ENCODE results near the gene SEPTIN7. TPM values are rescaled to one million over a fixed set of nuclear protein-coding genes. Genes with fewer than 3 reads are reported as not detected.

Gene SEPTIN7
- total and polyA plus RNA-seq, 9 of the 15 experiments (the other 6 are each of a cell fraction or from before 2014, with no cell fraction given) = 95.0 to 268 (median 163) TPM

DNA sequence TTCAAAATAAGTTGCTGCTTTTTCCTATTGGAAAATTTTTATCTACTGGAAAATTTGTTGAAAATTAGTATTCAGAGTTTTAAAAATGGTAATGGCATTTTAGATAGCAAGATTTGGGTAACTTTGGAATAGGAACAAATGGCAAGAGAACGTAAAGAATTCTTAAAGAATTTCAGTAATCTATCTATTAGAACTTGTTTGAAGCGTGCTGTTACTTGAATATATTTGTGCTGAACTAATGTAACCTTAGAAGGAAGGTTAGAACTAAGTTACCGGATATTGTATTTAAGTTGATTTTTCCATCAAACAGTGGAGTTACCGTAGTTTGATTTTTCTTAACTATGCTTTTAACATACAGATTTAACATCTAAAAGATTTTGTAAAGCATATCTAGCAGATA is 25.9 kb downstream of the SEPTIN7 start:
- POLR2A ChIA-PET = no interaction called here
- CTCF ChIA-PET (ENCODE audit: low intra/inter-chr PET ratio) = no interaction called here
- no peak overlapping the region for H3K9ac ChIP-seq (ENCODE audit: insufficient read depth in 1 of 2, low read depth in 2 of 2, low read length in 2 of 2)
- H3K4me2 ChIP-seq (ENCODE audit: insufficient read depth, low read length) = no peak overlapping the region
- no peaks in the 10 kb centered on the region for H3K27me3 ChIP-seq (ENCODE audit: control insufficient read depth in 2 of 2, insufficient read depth in 2 of 2, low read length in 2 of 2)
- FAIRE-seq (no peak), DNase-seq (ENCODE audit: extremely low read depth in 1 of 4, low spot score in 3 of 4) (no peak), ATAC-seq (no peak)
- peaks cover 7 to 11% of the 10 kb centered on the region in 2 experiments for H3K4me1 ChIP-seq (replicated peaks in 1 of 2; ENCODE audit: control insufficient read depth in 2 of 2, insufficient read depth in 2 of 2, low read length in 2 of 2)
- intact Hi-C loops (cut with micrococcal nuclease) (no loop called here), in situ Hi-C loops (cut with MboI) (no loop called here)
- H3K79me2 ChIP-seq (ENCODE audit: control insufficient read depth, insufficient read depth, low read length) = peaks cover 92% of the 10 kb centered on the region
- no peak overlapping the region for H3K4me3 ChIP-seq
- no peaks in the 10 kb centered on the region for H3K9me1 ChIP-seq (ENCODE audit: control insufficient read depth, insufficient read depth, low read length)
- no TSS peak for BruUV-seq (replicated peaks)
- WGBS (ENCODE audit: insufficient coverage, low coverage, missing lambda C conversion rate) = 95% methylated on average over 4 of the region's 4 CpGs
- H3K27ac ChIP-seq (ENCODE audit: extremely low read depth, low read depth, low read length) = no peak overlapping the region
- no peaks in the 10 kb centered on the region for H3K9me3 ChIP-seq (replicated peaks; ENCODE audit: control insufficient read depth, insufficient read depth, low read depth, low read length)
- no peak overlapping the region for H2AFZ ChIP-seq (ENCODE audit: low read depth, low read length)
- no peaks in the 10 kb centered on the region; the same call in 2 of the 3 replicates for H3K36me3 ChIP-seq (ENCODE audit: control insufficient read depth, insufficient read depth, low read length)
- 0 out of 2 replicates have a peak, but pooled peaks cover 5% of the 10 kb centered on the region for H4K20me1 ChIP-seq (replicated peaks; ENCODE audit: control insufficient read depth, insufficient read depth, low read length)
- TF ChIP-seq JUNB (CRISPR knock-in tag; conservative IDR thresholded peaks at IDR 0.05) (no peak), ZNF707 (CRISPR knock-in tag; conservative IDR thresholded peaks at IDR 0.05) (no peak), DMBX1 (CRISPR knock-in tag; IDR thresholded peaks at IDR 0.05; ENCODE audit: borderline replicate concordance) (no peak), KDM2B (CRISPR knock-in tag; IDR thresholded peaks at IDR 0.05) (no peak), XRCC3 (IDR thresholded peaks at IDR 0.05) (no peak)
- TF ChIP-seq, protein P1, sequence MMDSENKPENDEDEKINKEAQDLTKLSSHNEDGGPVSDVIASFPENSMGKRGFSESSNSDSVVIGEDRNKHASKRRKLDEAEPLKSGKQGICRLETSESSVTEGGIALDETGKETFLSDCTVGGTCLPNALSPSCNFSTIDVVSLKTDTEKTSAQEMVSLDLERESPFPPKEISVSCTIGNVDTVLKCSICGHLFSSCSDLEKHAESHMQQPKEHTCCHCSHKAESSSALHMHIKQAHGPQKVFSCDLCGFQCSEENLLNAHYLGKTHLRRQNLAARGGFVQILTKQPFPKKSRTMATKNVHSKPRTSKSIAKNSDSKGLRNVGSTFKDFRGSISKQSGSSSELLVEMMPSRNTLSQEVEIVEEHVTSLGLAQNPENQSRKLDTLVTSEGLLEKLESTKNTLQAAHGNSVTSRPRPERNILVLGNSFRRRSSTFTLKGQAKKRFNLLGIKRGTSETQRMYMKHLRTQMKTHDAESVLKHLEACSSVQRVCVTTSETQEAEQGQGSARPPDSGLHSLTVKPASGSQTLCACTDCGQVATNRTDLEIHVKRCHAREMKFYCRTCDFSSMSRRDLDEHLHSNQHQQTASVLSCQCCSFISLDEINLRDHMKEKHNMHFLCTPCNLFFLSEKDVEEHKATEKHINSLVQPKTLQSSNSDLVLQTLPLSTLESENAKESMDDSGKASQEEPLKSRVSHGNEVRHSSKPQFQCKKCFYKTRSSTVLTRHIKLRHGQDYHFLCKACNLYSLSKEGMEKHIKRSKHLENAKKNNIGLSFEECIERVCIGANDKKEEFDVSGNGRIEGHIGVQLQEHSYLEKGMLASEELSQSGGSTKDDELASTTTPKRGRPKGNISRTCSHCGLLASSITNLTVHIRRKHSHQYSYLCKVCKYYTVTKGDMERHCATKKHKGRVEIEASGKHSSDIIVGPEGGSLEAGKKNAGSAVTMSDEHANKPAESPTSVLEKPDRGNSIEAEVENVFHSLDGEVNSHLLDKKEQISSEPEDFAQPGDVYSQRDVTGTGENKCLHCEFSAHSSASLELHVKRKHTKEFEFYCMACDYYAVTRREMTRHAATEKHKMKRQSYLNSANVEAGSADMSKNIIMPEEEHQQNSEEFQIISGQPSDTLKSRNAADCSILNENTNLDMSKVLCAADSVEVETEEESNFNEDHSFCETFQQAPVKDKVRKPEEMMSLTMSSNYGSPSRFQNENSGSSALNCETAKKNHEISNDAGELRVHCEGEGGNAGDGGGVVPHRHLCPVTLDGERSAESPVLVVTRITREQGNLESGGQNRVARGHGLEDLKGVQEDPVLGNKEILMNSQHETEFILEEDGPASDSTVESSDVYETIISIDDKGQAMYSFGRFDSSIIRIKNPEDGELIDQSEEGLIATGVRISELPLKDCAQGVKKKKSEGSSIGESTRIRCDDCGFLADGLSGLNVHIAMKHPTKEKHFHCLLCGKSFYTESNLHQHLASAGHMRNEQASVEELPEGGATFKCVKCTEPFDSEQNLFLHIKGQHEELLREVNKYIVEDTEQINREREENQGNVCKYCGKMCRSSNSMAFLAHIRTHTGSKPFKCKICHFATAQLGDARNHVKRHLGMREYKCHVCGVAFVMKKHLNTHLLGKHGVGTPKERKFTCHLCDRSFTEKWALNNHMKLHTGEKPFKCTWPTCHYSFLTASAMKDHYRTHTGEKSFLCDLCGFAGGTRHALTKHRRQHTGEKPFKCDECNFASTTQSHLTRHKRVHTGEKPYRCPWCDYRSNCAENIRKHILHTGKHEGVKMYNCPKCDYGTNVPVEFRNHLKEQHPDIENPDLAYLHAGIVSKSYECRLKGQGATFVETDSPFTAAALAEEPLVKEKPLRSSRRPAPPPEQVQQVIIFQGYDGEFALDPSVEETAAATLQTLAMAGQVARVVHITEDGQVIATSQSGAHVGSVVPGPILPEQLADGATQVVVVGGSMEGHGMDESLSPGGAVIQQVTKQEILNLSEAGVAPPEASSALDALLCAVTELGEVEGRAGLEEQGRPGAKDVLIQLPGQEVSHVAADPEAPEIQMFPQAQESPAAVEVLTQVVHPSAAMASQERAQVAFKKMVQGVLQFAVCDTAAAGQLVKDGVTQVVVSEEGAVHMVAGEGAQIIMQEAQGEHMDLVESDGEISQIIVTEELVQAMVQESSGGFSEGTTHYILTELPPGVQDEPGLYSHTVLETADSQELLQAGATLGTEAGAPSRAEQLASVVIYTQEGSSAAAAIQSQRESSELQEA (IDR thresholded peaks at IDR 0.05; ENCODE audit: low read depth) = no peak

Measured in K562 (cell line).